ENCODE results near the gene ERFL. TPM values are rescaled to one million over a fixed set of nuclear protein-coding genes. Genes with fewer than 3 reads are reported as not detected.

The ERFL gene
- total RNA-seq, 4 donors from 2014 or later: 0.27 to 1.9 (median 0.95) TPM

- H3K4me1 ChIP-seq: peaks cover 0 to 21% (median 16%) of the 10 kb centered on the region in 4 donors
- in situ Hi-C loops (cut with MboI; ENCODE audit: low pct_ligation_motif_present in 1 of 4, low pct_unique_long_range_greater_than_20kb in 1 of 4, low sequenced_read_pairs in 3 of 4) (no loop called here), intact Hi-C loops (cut with DNase I; ENCODE audit: low total_unique reads) (no loop called here)
- no peaks in the 10 kb centered on the region for H3K9me3 ChIP-seq
- H3K4me3 ChIP-seq: peak overlapping the region in 3 of 4 donors; percentile 15 to 39 (median 15)
- 83% methylated on average over 24 of the region's 24 CpGs; no CpG with 5 or more reads in 1 of the 2 donors for WGBS, 2 donors (ENCODE audit: low coverage in 1 of 2)
- no peak for TF ChIP-seq POLR2A (IDR thresholded peaks at IDR 0.05)
- peak in 1 of 3 donors; percentile 6 for TF ChIP-seq POLR2AphosphoS5 (IDR thresholded peaks at IDR 0.05)
- TF ChIP-seq, protein P1, sequence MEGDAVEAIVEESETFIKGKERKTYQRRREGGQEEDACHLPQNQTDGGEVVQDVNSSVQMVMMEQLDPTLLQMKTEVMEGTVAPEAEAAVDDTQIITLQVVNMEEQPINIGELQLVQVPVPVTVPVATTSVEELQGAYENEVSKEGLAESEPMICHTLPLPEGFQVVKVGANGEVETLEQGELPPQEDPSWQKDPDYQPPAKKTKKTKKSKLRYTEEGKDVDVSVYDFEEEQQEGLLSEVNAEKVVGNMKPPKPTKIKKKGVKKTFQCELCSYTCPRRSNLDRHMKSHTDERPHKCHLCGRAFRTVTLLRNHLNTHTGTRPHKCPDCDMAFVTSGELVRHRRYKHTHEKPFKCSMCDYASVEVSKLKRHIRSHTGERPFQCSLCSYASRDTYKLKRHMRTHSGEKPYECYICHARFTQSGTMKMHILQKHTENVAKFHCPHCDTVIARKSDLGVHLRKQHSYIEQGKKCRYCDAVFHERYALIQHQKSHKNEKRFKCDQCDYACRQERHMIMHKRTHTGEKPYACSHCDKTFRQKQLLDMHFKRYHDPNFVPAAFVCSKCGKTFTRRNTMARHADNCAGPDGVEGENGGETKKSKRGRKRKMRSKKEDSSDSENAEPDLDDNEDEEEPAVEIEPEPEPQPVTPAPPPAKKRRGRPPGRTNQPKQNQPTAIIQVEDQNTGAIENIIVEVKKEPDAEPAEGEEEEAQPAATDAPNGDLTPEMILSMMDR (IDR thresholded peaks at IDR 0.05): no peak
- no peaks in the 10 kb centered on the region for H3K27me3 ChIP-seq
- DNase-seq: no peak
- peaks cover 0 to 43% (median 20%) of the 10 kb centered on the region in 4 donors for H3K36me3 ChIP-seq
- peak overlapping the region; percentile 77 to 91 (median 83) for H3K27ac ChIP-seq
Observed at GRCh38 chr19:41905273-41906002, 22.8 kb downstream of the ERFL start.

DNA sequence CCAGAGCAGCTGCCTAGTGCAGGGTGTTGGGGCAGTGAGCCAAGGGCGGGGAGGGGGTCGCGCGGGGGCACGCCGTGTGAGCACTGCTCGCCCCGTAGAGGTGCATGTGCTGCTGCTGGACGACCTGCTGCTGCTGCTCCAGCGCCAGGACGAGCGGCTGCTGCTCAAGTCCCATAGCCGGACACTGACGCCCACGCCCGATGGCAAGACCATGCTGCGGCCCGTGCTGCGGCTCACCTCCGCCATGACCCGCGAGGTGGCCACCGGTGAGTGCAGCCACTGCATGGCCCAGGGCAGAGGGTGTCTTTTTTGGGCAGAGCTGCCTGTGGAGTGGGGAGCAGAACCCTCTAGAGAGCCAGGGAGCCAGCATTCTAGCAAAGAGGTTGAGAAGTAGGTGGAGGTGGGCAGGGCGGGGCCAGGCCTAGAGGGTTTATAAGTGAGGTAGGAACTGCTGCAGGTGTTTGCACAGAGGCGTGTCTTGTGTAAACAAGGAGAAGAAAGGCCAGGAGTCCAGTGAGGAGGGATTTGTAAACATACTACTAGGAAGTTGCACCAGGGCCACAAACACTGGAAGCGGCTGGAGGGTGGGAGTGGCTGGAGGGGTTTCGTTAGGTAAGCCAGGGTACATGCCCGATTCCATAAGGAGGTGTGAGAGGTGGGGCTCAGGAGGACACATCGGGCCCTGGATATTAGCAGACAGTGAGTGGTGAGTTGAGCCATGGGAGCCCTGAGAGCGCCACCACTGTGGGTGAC, 24.0 kb downstream of the ERFL start:
- H3K27ac ChIP-seq: peak overlapping the region; percentile 81 to 91 (median 87)

DNA sequence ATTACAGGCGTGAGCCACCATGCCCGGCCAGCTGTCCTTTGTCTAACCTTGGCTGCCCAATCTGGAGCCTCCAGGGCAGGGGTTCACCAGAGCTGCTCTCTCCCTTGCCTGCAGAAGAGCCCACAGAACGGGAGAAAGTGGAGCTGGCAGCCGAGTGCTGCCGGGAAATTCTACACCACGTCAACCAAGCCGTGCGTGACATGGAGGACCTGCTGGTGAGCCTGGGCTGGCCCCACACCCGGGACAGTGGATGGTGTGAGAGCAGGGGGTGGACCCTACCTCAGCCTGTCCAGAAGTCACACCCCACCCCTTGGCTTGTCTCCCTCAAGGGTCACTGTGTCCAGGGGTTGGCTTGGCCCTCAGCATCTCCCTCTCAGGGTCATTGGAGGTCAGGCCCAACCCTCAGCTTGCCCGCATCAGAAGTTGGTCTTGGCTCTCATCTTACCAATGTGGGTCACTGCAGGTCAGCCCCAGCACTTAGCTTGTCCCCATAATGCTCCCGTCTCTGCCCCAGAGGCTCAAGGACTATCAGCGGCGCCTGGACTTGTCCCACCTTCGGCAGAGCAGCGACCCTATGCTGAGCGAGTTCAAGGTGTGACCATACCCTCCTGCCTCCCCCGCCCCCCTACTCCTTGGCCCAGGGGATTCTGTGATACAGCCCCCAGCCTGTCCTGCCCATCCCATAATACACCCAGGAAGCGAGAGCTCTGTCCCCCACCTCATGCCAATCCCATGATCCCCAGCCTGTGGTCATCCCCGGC, 24.9 kb downstream of the ERFL start:
- Histone ChIP-seq H3K36me3 (peaks cover 0 to 60% (median 26%) of the 10 kb centered on the region in 4 donors), H3K9me3 (no peaks in the 10 kb centered on the region), H3K4me3 (no peak overlapping the region), H3K27ac (peak overlapping the region; percentile 81 to 91 (median 87)), H3K27me3 (no peaks in the 10 kb centered on the region), H3K4me1 (peaks cover 0 to 21% (median 16%) of the 10 kb centered on the region in 4 donors)
- intact Hi-C loops (cut with DNase I; ENCODE audit: low total_unique reads) (no loop called here), in situ Hi-C loops (cut with MboI; ENCODE audit: low pct_ligation_motif_present in 1 of 4, low pct_unique_long_range_greater_than_20kb in 1 of 4, low sequenced_read_pairs in 3 of 4) (no loop called here)
- TF ChIP-seq POLR2AphosphoS5 (IDR thresholded peaks at IDR 0.05): no peak
- no peak for TF ChIP-seq POLR2A (IDR thresholded peaks at IDR 0.05)
- no peak for TF ChIP-seq EP300 (IDR thresholded peaks at IDR 0.05; ENCODE audit: low read depth)
- DNase-seq: no peak
- 91% methylated on average over 13 of the region's 19 CpGs; no CpG with 5 or more reads in 1 of the 2 donors for WGBS, 2 donors (ENCODE audit: low coverage in 1 of 2)

More for the DNA sequence above, 24.0 kb downstream of the ERFL start:
- TF ChIP-seq POLR2AphosphoS5 (IDR thresholded peaks at IDR 0.05) (peak in 2 of 3 donors; percentile 68 to 69), POLR2A (IDR thresholded peaks at IDR 0.05) (peak; percentile 79), EP300 (IDR thresholded peaks at IDR 0.05; ENCODE audit: low read depth) (no peak)
- TF ChIP-seq, protein P1 (IDR thresholded peaks at IDR 0.05): no peak
- peaks cover 0 to 21% (median 16%) of the 10 kb centered on the region in 4 donors for H3K4me1 ChIP-seq
- in situ Hi-C loops (cut with MboI; ENCODE audit: low pct_ligation_motif_present in 1 of 4, low pct_unique_long_range_greater_than_20kb in 1 of 4, low sequenced_read_pairs in 3 of 4): no loop called here
- 68% methylated on average over 14 of the region's 30 CpGs; no CpG with 5 or more reads in 1 of the 2 donors for WGBS, 2 donors (ENCODE audit: low coverage in 1 of 2)
- DNase-seq: peak; percentile 90
- peak overlapping the region in 3 of 4 donors; percentile 15 to 39 (median 15) for H3K4me3 ChIP-seq
- intact Hi-C loops (cut with DNase I; ENCODE audit: low total_unique reads): no loop called here
- H3K27me3 ChIP-seq: no peaks in the 10 kb centered on the region
- H3K36me3 ChIP-seq: peaks cover 0 to 53% (median 23%) of the 10 kb centered on the region in 4 donors
- no peaks in the 10 kb centered on the region for H3K9me3 ChIP-seq

GRCh38 chr19:41902594-41902993, 25.7 kb downstream of the ERFL start:
- Histone ChIP-seq H3K4me1 (peaks cover 0 to 21% (median 16%) of the 10 kb centered on the region in 4 donors), H3K27ac (peak overlapping the region in 1 of 4 donors; percentile 91), H3K4me3 (no peak overlapping the region), H3K9me3 (no peaks in the 10 kb centered on the region), H3K27me3 (no peaks in the 10 kb centered on the region), H3K36me3 (peaks cover 0 to 67% (median 27%) of the 10 kb centered on the region in 4 donors)
- DNase-seq: no peak
- 92 to 100% methylated on average over 1 to 17 of the region's 17 CpGs for WGBS, 2 donors (ENCODE audit: low coverage in 1 of 2)
- intact Hi-C loops (cut with DNase I; ENCODE audit: low total_unique reads): no loop called here
- in situ Hi-C loops (cut with MboI; ENCODE audit: low pct_ligation_motif_present in 1 of 4, low pct_unique_long_range_greater_than_20kb in 1 of 4, low sequenced_read_pairs in 3 of 4): no loop called here
- TF ChIP-seq POLR2A (IDR thresholded peaks at IDR 0.05): no peak
- TF ChIP-seq, protein P1 (IDR thresholded peaks at IDR 0.05): no peak
- no peak for TF ChIP-seq EP300 (IDR thresholded peaks at IDR 0.05; ENCODE audit: low read depth)
- no peak for TF ChIP-seq POLR2AphosphoS5 (IDR thresholded peaks at IDR 0.05)

Data from transverse colon (tissue), 4 donors.